Fibroblast of villous mesenchyme (primary cell): ENCODE measurements around the gene CHPT1. TPM values are rescaled to one million over a fixed set of nuclear protein-coding genes. Genes with fewer than 3 reads are reported as not detected.

Experiments
- DNase-seq: peaks from one replicate; pipeline ENCODE4 v3.0.0-alpha.2; 2010; ENCODE audit warnings: low read depth
- H3K4me3 ChIP-seq: 2 replicates; pipeline ENCODE4 v1.5.1; 2011; ENCODE audit warnings: low read depth, mild to moderate bottlenecking, low read length
- CTCF ChIP-seq: IDR thresholded peaks from 2 replicates; pipeline ENCODE4 v1.5.1; 2012; ENCODE audit warnings: low read depth, mild to moderate bottlenecking, low read length; ENCODE audit not compliant: insufficient read depth
- total RNA-seq: library from RNA; depleted of rRNA; stranded (reverse); fragments of >200 nt; gene quantifications from 2 replicates; pipeline ENCODE4 v1.2.3, GENCODE V29; 2012

The CHPT1 gene
- total RNA-seq, 1 donor = 35.4 TPM

- TF ChIP-seq CTCF = no peak
- H3K4me3 ChIP-seq = no peak overlapping the region
- no peak for DNase-seq
Measured at GRCh38 chr12:101714877-101715444, 17.5 kb downstream of the CHPT1 start.

GRCh38 chr12:101719566-101719965 is 22.1 kb downstream of the CHPT1 start:
- no peak for TF ChIP-seq CTCF

GRCh38 chr12:101720118-101720517 is 22.7 kb downstream of the CHPT1 start:
- no peak for TF ChIP-seq CTCF
- no peak for DNase-seq
- no peak overlapping the region for H3K4me3 ChIP-seq

More at GRCh38 chr12:101719566-101719965, 22.1 kb downstream of the CHPT1 start:
- H3K4me3 ChIP-seq = no peak overlapping the region
- DNase-seq = no peak

- no peak for DNase-seq
- no peak overlapping the region for H3K4me3 ChIP-seq
- TF ChIP-seq CTCF = no peak
Measured at GRCh38 chr12:101722392-101722791, 25.0 kb downstream of the CHPT1 start.

- no peak overlapping the region for H3K4me3 ChIP-seq
- no peak for DNase-seq
- no peak for TF ChIP-seq CTCF
Measured at GRCh38 chr12:101727098-101727497, 29.7 kb downstream of the CHPT1 start.

- no peak for TF ChIP-seq CTCF
- H3K4me3 ChIP-seq = no peak overlapping the region
- DNase-seq = no peak
Measured at GRCh38 chr12:101729842-101730241, 32.4 kb downstream of the CHPT1 start.

GRCh38 chr12:101732318-101732717 is 34.9 kb downstream of the CHPT1 start:
- no peak for TF ChIP-seq CTCF
- DNase-seq = no peak
- no peak overlapping the region for H3K4me3 ChIP-seq
